ELF-1 (cell line): ENCODE results near the gene TNFRSF21.
A peak's percentile ranks its signal among the peaks of the same experiment; 100 is the strongest.
"Not testable (repeated sequence)": the region's sequence is repeated elsewhere in the genome, so short reads cannot be mapped to it uniquely, and the experiment has no call there.

ENCODE experiments used
- DNase-seq: peaks from one replicate; pipeline ENCODE4 v3.0.0-alpha.2; 2016; ENCODE audit warnings: low read depth, low spot score

Gene TNFRSF21

GRCh38 chr6:47288267-47289090 is 21.2 kb downstream of the TNFRSF21 start:
- no peak for DNase-seq

GRCh38 chr6:47286301-47286700 is 23.4 kb downstream of the TNFRSF21 start:
- DNase-seq = no peak

- DNase-seq = no peak
Measured at GRCh38 chr6:47283993-47284392, 25.7 kb downstream of the TNFRSF21 start.

DNA sequence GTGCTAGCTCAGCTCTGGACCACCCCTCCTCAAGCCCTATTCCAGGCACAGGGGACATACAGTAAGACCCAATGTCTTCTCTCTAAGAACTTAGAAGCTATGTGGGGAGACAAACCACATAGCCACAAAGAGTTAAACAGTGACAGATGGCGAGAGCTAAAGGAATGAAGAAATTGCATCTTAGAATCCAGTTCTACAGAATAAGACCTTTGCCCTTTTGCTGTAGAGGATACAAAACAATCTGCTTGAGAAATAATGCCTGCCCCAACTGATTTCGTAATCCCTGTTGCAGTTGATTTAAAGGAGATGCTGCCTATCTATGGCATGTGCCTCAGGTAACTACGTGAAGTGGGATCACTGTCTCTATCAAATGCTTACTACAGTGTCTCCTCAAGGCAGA is 31.2 kb downstream of the TNFRSF21 start:
- DNase-seq = no peak

- DNase-seq = no peak
Measured at GRCh38 chr6:47277702-47278101, 32.0 kb downstream of the TNFRSF21 start.

DNA sequence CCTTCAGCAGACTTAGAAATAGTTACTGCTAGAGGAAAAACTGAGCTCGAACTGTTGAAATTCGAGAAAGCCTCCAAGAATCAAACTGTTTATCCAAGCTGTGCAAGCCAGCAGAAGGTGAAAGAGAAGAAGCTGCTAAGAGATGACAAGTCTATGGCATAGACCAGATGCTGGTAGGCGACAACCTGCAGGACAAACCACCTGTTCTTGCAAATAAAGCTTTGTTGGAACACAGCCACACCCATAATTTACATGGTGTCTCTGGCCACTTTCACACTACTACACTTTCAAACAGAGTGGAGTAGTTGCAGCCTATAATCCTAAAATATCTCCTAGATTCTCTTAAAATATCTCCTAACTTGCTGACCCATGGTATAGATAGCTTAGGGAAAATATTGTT is 33.3 kb downstream of the TNFRSF21 start:
- no peak for DNase-seq

DNA sequence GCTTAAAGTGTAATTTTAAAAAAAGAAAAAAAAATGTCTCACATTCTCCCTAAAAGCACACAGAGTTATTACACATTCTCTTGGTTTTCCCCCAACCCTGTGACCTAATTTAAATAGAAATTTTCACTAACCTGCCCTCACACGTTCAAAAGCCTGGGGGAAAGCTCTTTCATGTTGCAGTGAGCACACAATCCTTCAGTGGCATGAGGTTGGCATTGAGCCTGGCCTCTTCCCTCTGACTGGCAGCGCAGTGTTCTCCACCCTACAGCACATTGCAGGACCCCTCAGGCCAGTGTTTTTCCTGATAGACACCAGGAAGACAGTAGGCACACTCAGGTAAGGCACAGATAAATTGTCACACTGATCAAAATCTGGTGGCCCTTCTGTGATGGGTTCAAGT is 34.1 kb downstream of the TNFRSF21 start:
- DNase-seq = no peak

DNA sequence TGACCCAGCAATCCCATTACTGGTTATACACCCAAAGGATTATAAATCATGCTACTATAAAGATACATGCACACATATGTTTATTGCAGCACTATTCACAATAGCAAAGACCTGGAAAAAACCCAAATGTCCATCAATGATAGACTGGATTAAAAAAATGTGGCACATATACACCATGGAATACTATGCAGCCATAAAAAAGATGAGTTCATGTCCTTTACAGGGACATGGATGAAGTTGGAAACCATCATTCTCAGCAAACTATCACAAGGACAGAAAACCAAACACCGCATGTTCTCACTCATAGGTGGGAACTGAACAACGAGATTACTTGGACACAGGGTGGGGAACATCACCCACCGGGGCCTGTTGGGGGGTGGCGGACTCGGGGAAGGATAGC is 34.6 kb downstream of the TNFRSF21 start:
- not testable (repeated sequence) for DNase-seq

DNA sequence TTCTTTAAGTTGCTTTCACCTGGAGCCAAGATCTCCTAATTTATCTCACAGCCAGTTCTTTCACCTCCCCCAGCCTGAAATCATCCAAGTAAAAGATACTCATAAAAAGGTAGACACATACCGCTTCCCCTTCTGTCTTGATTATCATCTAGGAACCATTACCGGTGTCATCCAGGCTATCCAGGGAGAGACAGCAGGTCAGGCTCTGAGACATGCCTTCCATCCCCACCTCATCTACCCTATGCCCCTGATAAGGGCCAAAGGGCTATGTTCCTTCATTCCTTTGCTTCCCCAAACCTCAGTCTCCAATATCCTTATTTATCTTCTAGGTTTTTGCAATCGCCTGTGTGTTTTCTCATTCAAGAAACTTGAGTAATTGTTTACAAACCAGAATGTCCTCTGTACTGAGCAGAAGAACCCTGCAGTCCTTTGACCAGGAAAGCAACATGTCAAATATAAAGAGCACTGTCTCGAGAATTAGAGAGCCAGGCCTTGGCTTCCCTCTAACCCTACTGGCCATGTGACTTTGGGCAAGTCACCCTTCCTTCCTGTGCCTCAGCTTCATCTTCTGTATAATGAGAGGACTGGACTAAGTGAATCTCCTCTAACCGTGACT is 41.0 kb downstream of the TNFRSF21 start:
- no peak for DNase-seq

- no peak for DNase-seq
Measured at GRCh38 chr6:47267301-47267700, 42.4 kb downstream of the TNFRSF21 start.

DNA sequence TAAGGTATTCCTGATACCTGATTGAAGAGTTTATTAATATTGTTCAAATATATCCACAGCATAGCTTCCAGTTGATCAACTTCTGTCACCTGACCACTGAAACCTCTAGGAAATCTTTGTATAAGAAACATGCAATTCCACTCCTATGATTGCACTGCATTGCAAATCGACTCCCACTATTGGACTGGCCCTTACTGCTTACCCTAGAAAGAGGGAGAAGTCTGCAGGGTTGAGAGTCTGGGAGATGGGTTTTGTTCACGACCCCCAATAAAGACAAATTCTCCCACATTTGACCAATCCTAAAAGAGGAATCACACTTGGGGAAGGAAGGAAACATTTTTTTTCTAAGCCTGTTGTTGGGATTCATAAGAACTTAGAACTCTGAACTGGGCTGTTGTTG is 43.7 kb downstream of the TNFRSF21 start:
- DNase-seq = no peak

DNA sequence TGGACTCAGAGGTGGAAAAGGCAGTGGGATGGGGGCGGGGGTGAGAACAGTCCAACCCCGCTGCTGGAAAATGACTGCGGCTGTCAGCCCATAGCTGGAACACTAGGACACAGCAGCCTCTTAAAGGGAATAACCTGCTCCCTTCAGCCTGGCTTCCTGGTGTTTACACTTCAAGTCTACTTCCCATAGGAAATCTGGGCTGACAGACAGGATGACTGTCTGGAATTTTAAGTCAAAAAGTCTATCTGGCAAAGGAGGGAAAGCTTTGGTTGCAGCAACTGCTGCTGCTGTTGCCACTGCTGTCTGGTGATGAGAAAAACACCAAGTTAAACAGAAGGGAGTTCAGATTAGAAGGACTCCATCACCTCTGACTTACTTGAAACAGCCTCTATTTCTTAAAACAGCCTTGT is 44.9 kb downstream of the TNFRSF21 start:
- DNase-seq = peak; percentile 28

GRCh38 chr6:47263268-47263667 is 46.4 kb downstream of the TNFRSF21 start:
- no peak for DNase-seq

DNA sequence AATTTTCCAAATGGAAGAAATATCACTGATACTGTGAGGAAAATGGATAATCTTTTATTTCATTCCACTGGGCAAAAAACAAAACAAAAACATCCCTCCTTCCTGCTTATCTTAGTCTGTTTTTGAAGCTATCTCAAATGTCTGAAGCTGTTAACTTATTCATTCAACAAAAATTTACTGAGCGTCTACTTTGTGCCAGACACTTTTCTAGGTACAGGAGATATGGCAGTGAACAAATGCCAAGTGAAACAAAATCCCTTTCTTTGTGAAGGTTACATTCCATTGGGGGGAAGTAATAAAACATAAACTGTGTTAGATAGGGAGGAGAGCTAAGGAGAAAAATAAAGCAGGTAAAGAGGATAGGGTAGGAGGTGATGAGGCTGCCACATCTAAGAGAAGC is 47.5 kb downstream of the TNFRSF21 start:
- no peak for DNase-seq

GRCh38 chr6:47261191-47261590 is 48.5 kb downstream of the TNFRSF21 start:
- DNase-seq = no peak

DNA sequence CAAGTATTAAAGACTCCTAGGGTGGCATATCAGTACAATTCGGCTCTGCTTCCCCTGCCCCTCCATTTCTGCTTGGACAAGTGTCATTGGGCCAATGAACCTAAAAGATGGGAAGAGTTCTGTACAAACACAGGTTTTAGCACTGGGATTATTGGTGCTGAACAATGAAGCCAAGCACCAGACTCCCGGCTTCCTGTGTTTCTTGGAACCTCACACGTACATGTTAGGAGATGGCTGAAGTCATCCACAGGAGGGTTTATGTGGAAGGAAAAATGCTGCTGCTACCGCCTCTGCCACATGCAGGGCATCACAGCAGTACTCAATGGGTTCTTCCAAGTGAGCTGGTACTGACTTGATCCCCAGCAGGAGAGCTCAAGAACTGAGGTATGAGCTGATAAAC is 49.7 kb downstream of the TNFRSF21 start:
- DNase-seq = no peak

- no peak for DNase-seq
Measured at GRCh38 chr6:47258724-47259347, 50.9 kb downstream of the TNFRSF21 start.

DNA sequence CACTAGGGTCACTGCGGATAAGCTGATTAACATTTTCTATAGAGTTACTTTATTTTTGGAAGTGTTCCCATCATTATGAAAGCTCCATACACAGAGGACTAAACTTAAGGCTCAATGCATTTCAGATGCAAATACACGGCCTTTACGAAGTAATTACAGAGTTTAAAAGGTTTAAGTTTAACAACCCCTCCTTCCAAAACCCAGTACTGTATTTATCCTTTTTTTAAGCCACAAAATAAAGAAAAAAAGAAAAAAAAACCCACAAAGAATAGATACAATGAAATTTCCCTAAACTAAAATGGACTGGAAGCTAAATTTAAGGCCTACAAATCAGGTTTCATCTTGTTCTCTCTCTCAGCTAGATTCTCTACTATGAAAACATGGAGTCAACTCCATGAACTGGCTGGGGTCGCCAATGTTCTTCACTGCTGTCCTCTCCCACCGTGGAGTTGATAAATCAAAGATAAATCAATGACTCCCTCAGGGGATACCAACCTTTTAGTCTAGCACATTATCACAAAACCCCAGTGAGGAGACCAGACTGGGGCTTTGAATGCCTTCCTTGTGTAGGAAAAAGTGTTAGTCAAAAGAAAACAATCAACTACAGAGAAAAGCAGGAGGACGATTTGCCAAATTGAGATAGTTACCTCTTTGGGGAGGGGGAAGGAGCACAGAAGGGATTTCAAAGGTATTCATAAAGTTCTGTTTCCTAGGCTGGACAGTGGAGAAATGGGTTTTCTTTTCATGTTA is 52.5 kb downstream of the TNFRSF21 start:
- DNase-seq = no peak

- no peak for DNase-seq
Measured at GRCh38 chr6:47256361-47256760, 53.3 kb downstream of the TNFRSF21 start.

- no peak for DNase-seq
Measured at GRCh38 chr6:47254906-47255305, 54.8 kb downstream of the TNFRSF21 start.

DNA sequence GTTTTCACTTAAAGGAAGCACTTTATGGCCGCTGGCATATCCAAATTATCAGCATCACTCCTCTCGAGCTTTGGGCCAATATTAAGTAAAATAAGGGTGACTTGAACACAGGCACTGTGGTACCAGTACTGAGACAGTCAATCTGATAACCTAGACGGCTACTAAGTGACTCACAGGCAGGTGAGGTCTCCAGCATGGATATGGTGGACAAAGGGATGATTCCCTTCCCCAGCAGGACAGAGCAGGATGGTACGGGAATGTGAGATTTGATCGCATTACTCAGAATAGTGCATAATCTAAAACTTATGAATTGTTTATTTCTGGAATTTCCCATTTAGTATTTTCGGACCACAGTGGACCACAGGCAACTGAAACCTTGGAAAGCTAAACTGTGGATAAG is 55.7 kb downstream of the TNFRSF21 start:
- DNase-seq = no peak

- no peak for DNase-seq
Measured at GRCh38 chr6:47253136-47253535, 56.6 kb downstream of the TNFRSF21 start.
